Measurements from ENCODE around the gene BPIFB2.
"Not testable (repeated sequence)": the region's sequence is repeated elsewhere in the genome, so short reads cannot be mapped to it uniquely, and the experiment has no call there.

BPIFB2 gene

GRCh38 chr20:33007376-33008335 is at the start of gene BPIFB2:
BPIFB2 (plus strand) TSS chr20:33007704; CDS start chr20:33008575, 871 bp downstream.
- TF ChIP-seq CTCF (conservative IDR thresholded peaks at IDR 0.05; ENCODE audit: low read length) = no peak
- H3K4me3 ChIP-seq (ENCODE audit: low read length) = no peak within 1 kb of the TSS
- DNase-seq (ENCODE audit: low read depth) = no peak

- no peak for DNase-seq (ENCODE audit: low read depth)
- H3K4me3 ChIP-seq (ENCODE audit: low read length) = no peak overlapping the region
- no peak for TF ChIP-seq CTCF (conservative IDR thresholded peaks at IDR 0.05; ENCODE audit: low read length)
Measured at GRCh38 chr20:32958574-32958973, 48.9 kb upstream of the BPIFB2 start.

- H3K4me3 ChIP-seq (ENCODE audit: low read length) = no peak overlapping the region
- no peak for TF ChIP-seq CTCF (conservative IDR thresholded peaks at IDR 0.05; ENCODE audit: low read length)
- no peak for DNase-seq (ENCODE audit: low read depth)
Measured at GRCh38 chr20:32959351-32960221, 47.9 kb upstream of the BPIFB2 start.

- no peak for DNase-seq (ENCODE audit: low read depth)
Measured at GRCh38 chr20:32960222-32960518, 47.3 kb upstream of the BPIFB2 start.

GRCh38 chr20:32960849-32961731 is 46.4 kb upstream of the BPIFB2 start:
- H3K4me3 ChIP-seq (ENCODE audit: low read length) = no peak overlapping the region
- no peak for TF ChIP-seq CTCF (conservative IDR thresholded peaks at IDR 0.05; ENCODE audit: low read length)
- DNase-seq (ENCODE audit: low read depth) = no peak

More at GRCh38 chr20:32960222-32960518, 47.3 kb upstream of the BPIFB2 start:
- TF ChIP-seq CTCF (conservative IDR thresholded peaks at IDR 0.05; ENCODE audit: low read length) = no peak
- no peak overlapping the region for H3K4me3 ChIP-seq (ENCODE audit: low read length)

GRCh38 chr20:32962053-32962452 is 45.5 kb upstream of the BPIFB2 start:
- no peak for TF ChIP-seq CTCF (conservative IDR thresholded peaks at IDR 0.05; ENCODE audit: low read length)
- H3K4me3 ChIP-seq (ENCODE audit: low read length) = no peak overlapping the region
- no peak for DNase-seq (ENCODE audit: low read depth)

- H3K4me3 ChIP-seq (ENCODE audit: low read length); DNase-seq (ENCODE audit: low read depth): not testable (repeated sequence)
Measured at GRCh38 chr20:32962646-32963045, 44.9 kb upstream of the BPIFB2 start.

All from AG10803 (cell line).